Tibial nerve (tissue), 3 donors: ENCODE results near the gene EYA2.

Source experiments
- CTCF ChIP-seq, 5 experiments: fragments of 200-600 bp in 3 of 5; fragments of 450-650 bp in 2 of 5; sonication (generic) in 3 of 5; IDR thresholded peaks; one replicate each; pipeline ENCODE4 v1.5.1; 2016 to 2019; ENCODE audit warnings: antibody characterized with exemption in 5 of 5, mild to moderate bottlenecking in 3 of 5, moderate library complexity in 2 of 5
- POLR2A ChIP-seq, 2 donors: fragments of 450-650 bp; IDR thresholded peaks; one replicate each; pipeline ENCODE4 v1.6.1; 2017; ENCODE audit warnings: antibody characterized with exemption in 2 of 2, mild to moderate bottlenecking in 2 of 2, moderate library complexity in 2 of 2

DNA sequence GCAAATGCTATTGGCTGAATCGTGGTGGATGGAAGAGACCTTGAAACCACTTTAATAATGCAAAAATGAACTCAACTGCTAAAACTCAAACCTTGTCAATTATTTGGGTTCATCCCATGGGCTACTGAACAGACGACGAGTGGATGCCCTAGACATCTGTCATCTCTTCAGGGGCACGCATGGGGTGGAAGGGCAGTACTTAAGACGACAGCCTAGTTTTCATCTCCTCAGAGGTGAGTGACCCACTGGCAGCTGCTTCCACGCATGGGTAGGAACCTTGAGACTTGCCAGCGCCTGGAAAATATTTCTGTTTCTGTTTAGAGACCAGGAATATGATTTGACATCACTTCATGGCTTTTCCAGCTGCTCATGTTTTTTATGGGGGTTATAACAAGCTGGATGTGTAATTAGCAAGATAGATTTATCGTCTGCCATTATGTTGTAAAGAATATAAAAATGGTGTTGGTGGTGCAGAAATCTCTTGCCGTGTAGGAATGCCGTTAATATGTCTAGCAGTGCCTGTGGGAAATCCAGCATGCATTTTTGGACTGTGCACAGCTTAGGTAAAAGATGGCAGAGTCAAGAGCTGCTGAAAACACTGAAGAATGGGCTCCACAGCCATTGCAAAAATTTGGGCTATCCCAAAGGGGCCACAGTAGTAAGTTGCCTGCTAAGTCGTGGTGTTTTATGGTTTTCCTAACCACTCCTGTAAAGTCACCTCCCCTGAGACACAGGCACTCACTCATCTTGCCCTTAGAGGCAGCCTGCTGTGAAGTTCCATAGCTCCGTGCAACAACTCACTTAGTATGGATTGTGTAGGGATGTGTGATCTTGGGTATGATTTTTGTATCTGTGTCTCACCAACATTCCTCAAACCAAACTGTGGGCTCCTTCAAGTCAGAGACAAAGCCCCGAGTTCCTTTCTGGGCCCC, 203.3 kb downstream of the EYA2 start:
- TF ChIP-seq CTCF (IDR thresholded peaks at IDR 0.05), result no peak
- TF ChIP-seq POLR2A (IDR thresholded peaks at IDR 0.05), result no peak
